ENCODE data around the gene TBL2.

Gene TBL2

DNA sequence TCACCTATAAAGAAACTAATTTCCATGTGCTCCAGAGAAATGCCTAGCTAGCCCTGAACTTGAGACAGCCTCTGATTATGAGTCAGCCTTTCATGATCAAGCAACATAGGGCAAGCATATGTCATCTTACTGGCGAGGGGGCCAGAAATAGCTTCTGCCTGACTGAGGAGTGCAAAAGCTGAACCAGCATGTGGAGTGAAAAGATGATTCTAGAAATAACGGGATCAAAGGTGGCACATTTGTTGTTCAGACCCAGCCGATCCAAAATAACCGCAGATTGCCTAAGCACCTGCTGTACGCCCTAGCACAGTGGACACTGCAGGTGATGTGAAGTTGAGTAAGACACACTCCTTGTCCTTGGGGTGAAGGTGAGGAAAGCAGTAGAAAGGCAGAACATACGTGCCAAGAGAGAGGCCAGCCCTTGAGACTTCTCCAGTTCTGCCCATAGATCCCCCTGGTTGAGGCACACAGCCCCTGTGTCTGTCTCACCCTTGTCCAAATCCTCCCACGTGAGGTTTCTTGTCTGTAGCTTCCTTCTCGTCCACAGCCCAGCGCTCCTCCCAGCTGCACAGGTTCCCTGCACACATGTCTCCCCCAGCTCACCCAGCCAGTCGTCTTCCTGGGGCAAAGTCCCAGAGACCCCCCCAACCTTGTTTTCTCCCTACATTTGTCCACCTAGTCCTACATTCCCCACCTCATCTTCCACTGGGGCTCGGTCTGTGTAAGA is 18.1 kb downstream of the TBL2 start:
- no peak for TF ChIP-seq SIN3A (IDR thresholded peaks at IDR 0.05; ENCODE audit: borderline replicate concordance, insufficient read depth, low read length)
- no peak for TF ChIP-seq FOXP2 (optimal IDR thresholded peaks at IDR 0.05; ENCODE audit: borderline replicate concordance, extremely low read depth, extremely low read length, insufficient read depth)
- TF ChIP-seq TAF1 (IDR thresholded peaks at IDR 0.05; ENCODE audit: borderline replicate concordance, insufficient read depth, low read length): no peak
- TF ChIP-seq, protein P1, sequence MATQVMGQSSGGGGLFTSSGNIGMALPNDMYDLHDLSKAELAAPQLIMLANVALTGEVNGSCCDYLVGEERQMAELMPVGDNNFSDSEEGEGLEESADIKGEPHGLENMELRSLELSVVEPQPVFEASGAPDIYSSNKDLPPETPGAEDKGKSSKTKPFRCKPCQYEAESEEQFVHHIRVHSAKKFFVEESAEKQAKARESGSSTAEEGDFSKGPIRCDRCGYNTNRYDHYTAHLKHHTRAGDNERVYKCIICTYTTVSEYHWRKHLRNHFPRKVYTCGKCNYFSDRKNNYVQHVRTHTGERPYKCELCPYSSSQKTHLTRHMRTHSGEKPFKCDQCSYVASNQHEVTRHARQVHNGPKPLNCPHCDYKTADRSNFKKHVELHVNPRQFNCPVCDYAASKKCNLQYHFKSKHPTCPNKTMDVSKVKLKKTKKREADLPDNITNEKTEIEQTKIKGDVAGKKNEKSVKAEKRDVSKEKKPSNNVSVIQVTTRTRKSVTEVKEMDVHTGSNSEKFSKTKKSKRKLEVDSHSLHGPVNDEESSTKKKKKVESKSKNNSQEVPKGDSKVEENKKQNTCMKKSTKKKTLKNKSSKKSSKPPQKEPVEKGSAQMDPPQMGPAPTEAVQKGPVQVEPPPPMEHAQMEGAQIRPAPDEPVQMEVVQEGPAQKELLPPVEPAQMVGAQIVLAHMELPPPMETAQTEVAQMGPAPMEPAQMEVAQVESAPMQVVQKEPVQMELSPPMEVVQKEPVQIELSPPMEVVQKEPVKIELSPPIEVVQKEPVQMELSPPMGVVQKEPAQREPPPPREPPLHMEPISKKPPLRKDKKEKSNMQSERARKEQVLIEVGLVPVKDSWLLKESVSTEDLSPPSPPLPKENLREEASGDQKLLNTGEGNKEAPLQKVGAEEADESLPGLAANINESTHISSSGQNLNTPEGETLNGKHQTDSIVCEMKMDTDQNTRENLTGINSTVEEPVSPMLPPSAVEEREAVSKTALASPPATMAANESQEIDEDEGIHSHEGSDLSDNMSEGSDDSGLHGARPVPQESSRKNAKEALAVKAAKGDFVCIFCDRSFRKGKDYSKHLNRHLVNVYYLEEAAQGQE (IDR thresholded peaks at IDR 0.05; ENCODE audit: insufficient read depth in 1 of 2, low read depth in 2 of 2, low read length in 2 of 2): no peak
- TF ChIP-seq POLR2AphosphoS5 (IDR thresholded peaks at IDR 0.05; ENCODE audit: low read depth, low read length): no peak

DNA sequence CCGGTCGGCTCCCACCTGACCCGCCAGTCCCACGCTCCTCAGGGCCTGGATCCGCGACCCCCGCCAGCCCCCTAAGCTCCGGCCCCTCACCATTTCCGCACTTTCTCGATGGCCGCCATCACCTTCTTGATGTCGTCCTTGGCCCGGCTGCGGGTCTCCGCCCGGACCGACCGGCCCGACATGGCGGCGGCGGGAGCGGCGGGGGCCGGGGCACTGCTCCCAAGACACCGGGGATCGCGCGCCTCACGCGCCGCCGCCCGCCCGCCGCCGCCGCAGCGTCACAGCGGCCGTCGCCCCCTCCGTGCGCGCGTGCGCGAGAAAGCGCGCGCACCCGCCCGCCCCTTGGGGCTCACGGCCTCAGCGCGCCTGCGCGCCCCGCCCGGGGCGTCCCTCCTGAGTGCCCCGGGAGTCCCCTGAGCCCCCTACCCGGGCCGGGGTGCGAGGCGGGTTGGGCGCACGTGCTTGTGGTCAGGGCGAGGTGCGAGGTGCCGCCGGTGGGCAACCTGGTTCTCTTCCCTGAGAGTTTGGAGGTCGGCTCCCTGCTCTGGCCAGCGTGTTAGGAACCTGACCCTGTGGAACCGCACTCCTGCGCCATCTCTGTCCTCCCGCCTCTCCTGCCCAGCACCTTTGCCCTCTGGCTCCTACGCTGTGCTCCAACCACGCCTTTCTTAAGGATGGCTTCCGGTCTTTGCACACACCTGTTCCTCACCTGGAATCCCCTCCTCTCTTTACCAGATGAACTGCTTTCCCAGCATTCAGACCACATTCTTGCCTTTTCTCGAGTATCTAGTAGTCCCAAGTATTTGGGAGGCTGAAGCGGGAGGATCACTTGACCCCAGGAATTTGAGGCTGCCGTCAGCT is 20.8 kb downstream of the TBL2 start, which contains the start of gene BCL7B:
BCL7B (minus strand) TSS at position 294 of the 861 bp plus-strand sequence; CDS start at position 182, 112 bp downstream.
- peak; percentile 70 for TF ChIP-seq POLR2AphosphoS5 (IDR thresholded peaks at IDR 0.05; ENCODE audit: low read depth, low read length)
- TF ChIP-seq FOXP2 (optimal IDR thresholded peaks at IDR 0.05; ENCODE audit: borderline replicate concordance, extremely low read depth, extremely low read length, insufficient read depth): no peak

DNA sequence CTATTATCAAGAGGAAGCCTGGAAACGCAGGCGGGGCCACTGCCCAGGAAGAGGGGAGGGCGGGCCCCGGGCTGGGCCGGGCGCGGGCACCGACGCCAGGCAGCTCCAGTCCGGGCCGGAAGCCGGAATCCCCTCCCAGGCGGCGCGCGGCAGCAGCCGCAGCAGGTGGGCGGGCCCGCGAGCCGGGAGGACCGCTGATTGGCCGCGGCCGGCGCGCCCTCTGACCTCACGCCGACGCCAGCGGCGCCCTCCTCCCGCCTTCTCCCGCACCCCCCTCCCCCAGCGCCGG is 21.3 kb downstream of the TBL2 start:
- TF ChIP-seq POLR2AphosphoS5 (IDR thresholded peaks at IDR 0.05; ENCODE audit: low read depth, low read length): 0 out of 2 replicates have a peak, but pooled peaks have one; percentile 61
- TF ChIP-seq TAF1 (IDR thresholded peaks at IDR 0.05; ENCODE audit: borderline replicate concordance, insufficient read depth, low read length): no peak

DNA sequence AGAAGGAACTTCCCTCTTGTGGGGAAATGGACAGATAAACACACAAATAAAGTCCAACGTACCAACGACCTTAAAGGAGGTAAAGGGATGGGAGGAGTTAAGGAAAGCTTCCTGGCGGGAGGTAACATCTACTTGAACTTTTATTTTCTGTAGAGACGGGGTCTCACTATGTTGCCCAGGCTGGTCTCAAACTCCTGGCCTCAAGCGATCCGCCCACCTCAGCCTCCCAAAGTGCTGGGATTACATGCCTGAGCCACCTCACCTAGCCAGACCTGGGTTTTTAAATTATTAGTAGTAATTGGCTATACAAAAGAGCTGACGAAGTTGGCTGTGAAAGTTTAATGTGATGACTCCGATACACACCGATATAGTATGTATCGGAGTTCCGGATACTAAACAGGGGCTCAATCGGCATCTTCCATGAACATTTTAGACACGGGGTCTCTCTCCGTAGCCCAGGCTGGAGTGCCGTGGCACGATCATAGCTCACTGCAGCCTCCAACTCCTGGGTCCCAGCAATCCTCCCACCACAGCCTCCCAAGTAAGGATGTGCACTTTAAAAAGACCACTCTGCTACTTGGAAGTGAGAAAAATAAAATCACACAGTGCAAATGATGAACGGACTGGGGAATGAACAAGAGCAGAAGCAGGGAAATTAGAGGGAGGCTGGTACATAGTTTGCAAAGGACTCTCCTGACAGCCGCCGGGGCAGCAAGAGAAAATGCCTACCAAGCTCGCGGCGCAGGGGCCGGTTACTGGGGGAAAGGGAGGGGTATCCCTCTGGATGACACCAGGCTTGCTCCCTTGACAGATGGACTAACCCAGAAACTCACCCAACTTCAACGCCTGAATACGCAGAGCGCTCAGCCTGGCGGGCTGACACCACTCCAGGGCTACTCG is 21.9 kb downstream of the TBL2 start:
- TF ChIP-seq, protein P1 (IDR thresholded peaks at IDR 0.05; ENCODE audit: insufficient read depth in 1 of 2, low read depth in 2 of 2, low read length in 2 of 2): no peak
- TF ChIP-seq FOXP2 (optimal IDR thresholded peaks at IDR 0.05; ENCODE audit: borderline replicate concordance, extremely low read depth, extremely low read length, insufficient read depth): no peak
- TF ChIP-seq POLR2AphosphoS5 (IDR thresholded peaks at IDR 0.05; ENCODE audit: low read depth, low read length): no peak; the same call in 1 of the 2 replicates
- TF ChIP-seq SIN3A (IDR thresholded peaks at IDR 0.05; ENCODE audit: borderline replicate concordance, insufficient read depth, low read length): no peak
- TF ChIP-seq TAF1 (IDR thresholded peaks at IDR 0.05; ENCODE audit: borderline replicate concordance, insufficient read depth, low read length): no peak

DNA sequence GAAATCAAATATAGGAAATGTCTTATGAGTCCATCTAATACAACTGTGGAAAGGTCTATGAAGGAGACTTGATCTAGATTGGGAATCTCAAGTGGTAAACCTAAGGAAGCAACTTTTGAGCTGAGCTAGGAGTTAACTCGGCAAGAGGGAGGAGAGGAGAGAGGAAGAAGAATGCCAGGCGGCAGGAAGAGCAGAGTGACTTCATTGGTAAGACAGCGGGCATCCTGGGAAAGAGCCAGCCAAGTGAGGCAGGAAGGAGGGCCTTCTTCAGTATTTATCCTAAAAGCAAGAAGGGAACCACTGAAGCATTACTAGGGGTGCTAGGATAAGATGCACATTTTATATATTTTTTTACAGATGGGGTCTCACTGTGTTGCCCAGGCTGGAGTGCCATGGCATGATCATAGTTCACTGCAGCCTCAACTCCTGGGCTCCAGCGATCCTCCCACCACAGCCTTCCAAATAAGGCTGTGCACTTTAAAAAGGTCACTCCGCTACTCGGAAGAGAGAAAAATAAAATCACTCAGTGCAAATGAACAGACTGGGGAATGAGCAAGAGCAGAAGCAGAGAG is 22.9 kb downstream of the TBL2 start:
- TF ChIP-seq POLR2AphosphoS5 (IDR thresholded peaks at IDR 0.05; ENCODE audit: low read depth, low read length) (no peak), SIN3A (IDR thresholded peaks at IDR 0.05; ENCODE audit: borderline replicate concordance, insufficient read depth, low read length) (no peak), TAF1 (IDR thresholded peaks at IDR 0.05; ENCODE audit: borderline replicate concordance, insufficient read depth, low read length) (no peak), FOXP2 (optimal IDR thresholded peaks at IDR 0.05; ENCODE audit: borderline replicate concordance, extremely low read depth, extremely low read length, insufficient read depth) (no peak)
- TF ChIP-seq, protein P1 (IDR thresholded peaks at IDR 0.05; ENCODE audit: insufficient read depth in 1 of 2, low read depth in 2 of 2, low read length in 2 of 2): no peak

All from PFSK-1 (cell line).